B cell (primary cell): ENCODE measurements around the gene GPX3. TPM values are rescaled to one million over a fixed set of nuclear protein-coding genes. Genes with fewer than 3 reads are reported as not detected.

Experiments
- ATAC-seq: fragments of 200-7000 bp; cut with Tn5 transposase; one replicate; pipeline ENCODE4 v1.10.0; 2021; ENCODE audit warnings: low read depth, mild to moderate bottlenecking, moderate number of reproducible peaks, moderate library complexity
- CTCF ChIA-PET: fragments of 350-600 bp; sonication (Branson Sonifier 250); formaldehyde crosslinking; loops from one replicate; lab custom pipeline; 2021; ENCODE audit warnings: antibody characterized with exemption, inconsistent platforms; lab: Charles Lee
- POLR2A ChIA-PET: fragments of 350-600 bp; sonication (Branson Sonifier 250); formaldehyde crosslinking; loops from one replicate; lab custom pipeline; 2021; ENCODE audit warnings: antibody characterized with exemption; lab: Charles Lee
- DNase-seq: peaks from one replicate; pipeline ENCODE4 v3.0.0; 2013
- H2AFZ ChIP-seq: 2 replicates; pipeline ENCODE4 v1.6.1; 2012; ENCODE audit warnings: mild to moderate bottlenecking, low read depth, low read length; ENCODE audit not compliant: insufficient read depth, poor library complexity, severe bottlenecking
- H3K27ac ChIP-seq, 2 donors: 1 replicate in 1 of 2; 2 replicates in 1 of 2; pipeline ENCODE4 v1.5.1; 2012 to 2013; ENCODE audit warnings: low read length in 2 of 2, mild to moderate bottlenecking in 2 of 2, moderate library complexity in 1 of 2
- H3K27me3 ChIP-seq, 4 experiments: fragments of 200-600 bp in 1 of 4; sonication (generic) in 1 of 4; replicated peaks in 1 of 4; 1 replicate in 2 of 4; 2 replicates in 2 of 4; pipeline versions ENCODE4 v1.6.1 to v1.7.0; 2013 to 2016; ENCODE audit warnings: low read length in 3 of 4, mild to moderate bottlenecking in 2 of 4, mixed read lengths in 1 of 4, moderate library complexity in 1 of 4; ENCODE audit not compliant: insufficient read depth in 4 of 4, control insufficient read depth in 3 of 4; ENCODE audit errors: control extremely low read depth in 1 of 4
- H3K36me3 ChIP-seq, 2 experiments: replicated peaks in 1 of 2; 1 replicate in 1 of 2; 2 replicates in 1 of 2; pipeline versions ENCODE4 v1.6.1 to v1.7.1; 2013; ENCODE audit warnings: low read length in 1 of 2; ENCODE audit not compliant: insufficient read depth in 2 of 2, control insufficient read depth in 1 of 2; ENCODE audit errors: control extremely low read depth in 1 of 2, extremely low read depth in 1 of 2
- H3K4me1 ChIP-seq, 2 donors: fragments of 200-600 bp in 1 of 2; sonication (generic) in 1 of 2; 1 replicate in 1 of 2; 2 replicates in 1 of 2; pipeline versions ENCODE4 v1.5.1 to v1.6.1; 2013 to 2017; ENCODE audit warnings: low read length in 2 of 2; ENCODE audit not compliant: control insufficient read depth in 2 of 2, insufficient read depth in 2 of 2
- H3K4me2 ChIP-seq: replicated peaks from 2 replicates; pipeline ENCODE3; 2012; ENCODE audit warnings: mild to moderate bottlenecking, low read depth, low read length; ENCODE audit not compliant: poor library complexity, severe bottlenecking
- H3K4me3 ChIP-seq, 5 experiments: fragments of 200-600 bp in 1 of 5; sonication (generic) in 1 of 5; 1 replicate in 3 of 5; 2 replicates in 2 of 5; pipeline versions ENCODE4 v1.5.1 to v1.7.0; 2011 to 2016; ENCODE audit warnings: low read length in 4 of 5, mild to moderate bottlenecking in 4 of 5, low read depth in 2 of 5, control low read depth in 1 of 5, moderate library complexity in 1 of 5; ENCODE audit not compliant: insufficient read depth in 1 of 5; ENCODE audit errors: control extremely low read depth in 1 of 5, extremely low read depth in 1 of 5
- H3K79me2 ChIP-seq: fragments of 200-600 bp; sonication (generic); one replicate; pipeline ENCODE4 v1.6.0; 2016; ENCODE audit warnings: low read length; ENCODE audit not compliant: control insufficient read depth, insufficient read depth
- H3K9ac ChIP-seq: fragments of 200-600 bp; sonication (generic); 2 replicates; pipeline ENCODE4 v1.6.1; 2017; ENCODE audit warnings: mild to moderate bottlenecking, low read length, moderate library complexity
- H3K9me3 ChIP-seq, 3 donors: one replicate each; pipeline versions ENCODE4 v1.6.1 to v1.7.1; 2013; ENCODE audit warnings: low read length in 2 of 3; ENCODE audit not compliant: control insufficient read depth in 2 of 3, insufficient read depth in 1 of 3; ENCODE audit errors: control extremely low read depth in 1 of 3
- H4K20me1 ChIP-seq: 2 replicates; pipeline ENCODE4 v1.6.0; 2012; ENCODE audit warnings: mild to moderate bottlenecking, low read length; ENCODE audit not compliant: insufficient read depth, control insufficient read depth, poor library complexity, severe bottlenecking
- H3K27ac Mint-ChIP-seq: one replicate; pipeline ENCODE4 v1.8.0; 2021; ENCODE audit warnings: mixed read lengths
- H3K27me3 Mint-ChIP-seq: one replicate; pipeline ENCODE4 v1.8.0; 2021; ENCODE audit warnings: mixed read lengths
- H3K4me1 Mint-ChIP-seq: one replicate; pipeline ENCODE4 v1.8.0; 2021; ENCODE audit warnings: mixed read lengths
- H3K4me3 Mint-ChIP-seq: one replicate; pipeline ENCODE4 v1.8.0; 2021; ENCODE audit warnings: mixed read lengths
- H3K9me3 Mint-ChIP-seq: one replicate; pipeline ENCODE4 v1.8.0; 2022; ENCODE audit warnings: mixed read lengths; ENCODE audit not compliant: insufficient read depth
- CTCF ChIP-seq: fragments of 200-600 bp; IDR thresholded peaks from one replicate; pipeline ENCODE4 v1.8.0; 2022; ENCODE audit warnings: antibody characterized with exemption, mild to moderate bottlenecking
- EZH2 ChIP-seq: IDR thresholded peaks from 2 replicates; pipeline ENCODE4 v1.6.1; 2012; ENCODE audit warnings: borderline replicate concordance, low read depth, mild to moderate bottlenecking, moderate library complexity, low read length; ENCODE audit not compliant: insufficient read depth, poor library complexity, severe bottlenecking
- WGBS: methylation state at CpG from one replicate; pipeline ENCODE4 v1.1.5; 2013; ENCODE audit warnings: missing lambda C conversion rate; ENCODE audit not compliant: insufficient coverage; 5-methylcytosine and 5-hydroxymethylcytosine counted together
- intact Hi-C: fragments of 100-400 bp; cut with micrococcal nuclease; formaldehyde crosslinking; loops from one replicate; pipeline ENCODE4 v1.10.0; 2022
- polyA plus RNA-seq: library from polyadenylated mRNA; depleted of rRNA; stranded (reverse); fragments of >200 nt; gene quantifications from 2 replicates; pipeline ENCODE4 v1.2.3, GENCODE V29; 2012
- total RNA-seq, 2 donors: library from RNA; stranded (reverse); fragments of 120-200 nt in 1 of 2; gene quantifications; 1 replicate in 1 of 2; 2 replicates in 1 of 2; pipeline versions ENCODE4 v1.2.3 to v1.2.4, GENCODE V29; 2013 to 2022

GPX3 gene
- total and polyA plus RNA-seq, 2 donors (not counting 1 experiment from before 2014, with no cell fraction given), result not detected

- Mint-ChIP-seq H3K9me3 (no peaks in the 10 kb centered on the region), H3K4me3 (no peak overlapping the region), H3K27me3 (no peaks in the 10 kb centered on the region), H3K27ac (peak overlapping the region; percentile 20), H3K4me1 (peaks cover 55% of the 10 kb centered on the region)
- H3K4me1 ChIP-seq, result peaks cover 35 to 46% of the 10 kb centered on the region in 2 donors
- CTCF ChIA-PET, result interaction anchor here (0.7 to 17.8 kb wide), 5 partner anchors 43 to 261 kb away, joined by 3 to 918 read pairs (median 3); no protein-coding TSS in a partner anchor
- peaks cover 69% of the 10 kb centered on the region for H3K79me2 ChIP-seq
- H3K4me2 ChIP-seq, result no peak overlapping the region
- WGBS, result 96% methylated on average over 4 of the region's 6 CpGs
- H4K20me1 ChIP-seq, result peaks cover 87% of the 10 kb centered on the region
- no peaks in the 10 kb centered on the region for H3K9me3 ChIP-seq
- no peaks in the 10 kb centered on the region for H3K27me3 ChIP-seq
- intact Hi-C loops, result loop anchor here (10.0 kb wide), 1 partner anchor 389 kb away; the partner anchor contains the start of gene SLC36A1
- no peak overlapping the region for H3K9ac ChIP-seq
- H3K27ac ChIP-seq, result no peak overlapping the region
- H2AFZ ChIP-seq, result no peak overlapping the region
- DNase-seq, result no peak
- TF ChIP-seq CTCF, result no peak
- TF ChIP-seq EZH2, result no peak
- H3K4me3 ChIP-seq, result no peak overlapping the region
- POLR2A ChIA-PET, result no interaction called here
- ATAC-seq, result no peak
- peaks cover 4 to 78% of the 10 kb centered on the region in 2 experiments for H3K36me3 ChIP-seq
These were observed 34.9 kb downstream of the GPX3 start for GRCh38 chr5:151055336-151055735.

GRCh38 chr5:151056379-151057325 lies 36.3 kb downstream of the GPX3 start:
- H3K27me3 ChIP-seq, result no peaks in the 10 kb centered on the region
- no peak for DNase-seq
- Mint-ChIP-seq H3K27me3 (no peaks in the 10 kb centered on the region), H3K4me1 (peaks cover 66% of the 10 kb centered on the region), H3K4me3 (no peak overlapping the region), H3K9me3 (no peaks in the 10 kb centered on the region), H3K27ac (peak overlapping the region; percentile 53)
- H3K27ac ChIP-seq, result no peak overlapping the region
- no peak overlapping the region for H3K4me3 ChIP-seq
- peaks cover 4 to 80% of the 10 kb centered on the region in 2 experiments for H3K36me3 ChIP-seq
- WGBS, result 83% methylated on average over 24 of the region's 25 CpGs
- H3K79me2 ChIP-seq, result peaks cover 70% of the 10 kb centered on the region
- no peak overlapping the region for H2AFZ ChIP-seq
- H3K4me1 ChIP-seq, result peaks cover 44 to 55% of the 10 kb centered on the region in 2 donors
- H3K4me2 ChIP-seq, result no peak overlapping the region
- H3K9me3 ChIP-seq, result no peaks in the 10 kb centered on the region
- no peak overlapping the region for H3K9ac ChIP-seq
- ChIA-PET POLR2A (interaction anchor here (0.6 to 0.7 kb wide), 2 partner anchors 41 to 114 kb away, joined by 4 read pairs; no protein-coding TSS in a partner anchor), CTCF (interaction anchor here (1.0 to 17.8 kb wide), 3 partner anchors 15 to 108 kb away, joined by 3 to 918 read pairs (median 5); no protein-coding TSS in a partner anchor)
- no peak for TF ChIP-seq EZH2
- no peak for TF ChIP-seq CTCF
- intact Hi-C loops, result loop anchor here (10.0 kb wide), 1 partner anchor 388 kb away; the partner anchor contains the start of gene SLC36A1
- H4K20me1 ChIP-seq, result peaks cover 90% of the 10 kb centered on the region
- ATAC-seq, result no peak
